Spleen (tissue), 11 donors: ENCODE results near the gene NSG1. TPM values are rescaled to one million over a fixed set of nuclear protein-coding genes. Genes with fewer than 3 reads are reported as not detected.

ENCODE experiments used
- DNase-seq: peaks from one replicate; pipeline ENCODE4 v3.0.0-alpha.2; 2020
- H3K27ac ChIP-seq, 8 donors: fragments of 200-600 bp; sonication (generic) in 7 of 8; 1 replicate in 4 of 8; 2 replicates in 4 of 8; pipeline versions ENCODE4 v1.5.0 to v1.8.0; 2016 to 2021; ENCODE audit warnings: inconsistent platforms in 4 of 8, mild to moderate bottlenecking in 4 of 8, moderate library complexity in 1 of 8
- H3K27me3 ChIP-seq, 7 donors: fragments of 200-600 bp; sonication (generic) in 6 of 7; replicated peaks in 1 of 7; 1 replicate in 4 of 7; 2 replicates in 3 of 7; pipeline versions ENCODE4 v1.5.0 to v1.8.0; 2016 to 2021; ENCODE audit warnings: inconsistent platforms in 3 of 7, mild to moderate bottlenecking in 1 of 7
- H3K36me3 ChIP-seq, 6 donors: fragments of 200-600 bp; sonication (generic) in 5 of 6; 1 replicate in 4 of 6; 2 replicates in 2 of 6; pipeline versions ENCODE4 v1.5.0 to v1.8.0; 2016 to 2021; ENCODE audit warnings: inconsistent platforms in 2 of 6
- H3K4me1 ChIP-seq, 6 donors: fragments of 200-600 bp; sonication (generic) in 5 of 6; 1 replicate in 3 of 6; 2 replicates in 3 of 6; pipeline versions ENCODE4 v1.5.0 to v1.8.0; 2016 to 2021; ENCODE audit warnings: inconsistent platforms in 3 of 6
- H3K4me3 ChIP-seq, 8 donors: fragments of 200-600 bp; sonication (generic) in 7 of 8; 1 replicate in 4 of 8; 2 replicates in 4 of 8; pipeline versions ENCODE4 v1.5.0 to v1.8.0; 2016 to 2021; ENCODE audit warnings: inconsistent platforms in 4 of 8, mild to moderate bottlenecking in 4 of 8, moderate library complexity in 2 of 8
- H3K9me3 ChIP-seq, 8 donors: fragments of 200-600 bp; sonication (generic) in 7 of 8; 1 replicate in 4 of 8; 2 replicates in 4 of 8; pipeline versions ENCODE4 v1.5.0 to v1.8.0; 2016 to 2021; ENCODE audit warnings: inconsistent platforms in 4 of 8
- CTCF ChIP-seq, 11 experiments: fragments of 200-600 bp in 7 of 11; fragments of 450-650 bp in 4 of 11; sonication (generic) in 4 of 11; IDR thresholded peaks in 8 of 11; conservative IDR thresholded peaks in 3 of 11; 1 replicate in 7 of 11; 2 replicates in 4 of 11; pipeline versions ENCODE4 v1.4.0 to v1.8.0; 2016 to 2021; ENCODE audit warnings: antibody characterized with exemption in 11 of 11, inconsistent platforms in 4 of 11, mild to moderate bottlenecking in 1 of 11
- POLR2A ChIP-seq, 3 donors: fragments of 450-650 bp; IDR thresholded peaks; one replicate each; pipeline ENCODE4 v1.5.1; 2017; ENCODE audit warnings: antibody characterized with exemption in 3 of 3, mild to moderate bottlenecking in 1 of 3
- POLR2AphosphoS5 ChIP-seq, 3 donors: sonication (generic); formaldehyde crosslinking; IDR thresholded peaks; one replicate each; pipeline ENCODE4 v1.5.1; 2017; ENCODE audit warnings: antibody characterized with exemption in 3 of 3
- WGBS, 5 donors: extraction: QIAGEN DNeasy Blood & Tissue Kit in 3 of 5; methylation state at CpG; one replicate each; pipeline versions ENCODE4 v1.1.5 to v1.1.7; 2013 to 2018; 5-methylcytosine and 5-hydroxymethylcytosine counted together
- intact Hi-C: fragments of 100-400 bp; cut with DNase I; formaldehyde crosslinking; loops from one replicate; pipeline ENCODE4 v1.15.0; 2023; ENCODE audit warnings: low total_unique reads
- polyA plus RNA-seq, 3 donors: library from polyadenylated mRNA; stranded (reverse); fragments of 200-250 nt; gene quantifications; one replicate each; pipeline ENCODE4 v1.2.1, GENCODE V29; 2013
- total RNA-seq, 7 donors: library from RNA; depleted of rRNA in 3 of 7; stranded (reverse); fragments of >200 nt in 3 of 7; fragmentation: NEBNext Ultra II Directional in 4 of 7; extraction: Animal tissue kit (Norgen Biotek cat#: 25700) in 4 of 7; gene quantifications; one replicate each; pipeline versions ENCODE4 v1.1.0 to v1.2.1, GENCODE V29; 2016 to 2021
- donor health status: healthy with polysubstance abuse.
- donor health status: DM: no; HTN: no; CAD: no; lungs with moderate emphysema.
- donor health status: DM: no; HTN: no; CAD: no.
- donor health status: Bipolar disorder and iron deficiency.
- donor health status: healthy.
- donor health status: DM: no; HTN: no; CAD: no.
- donor health status: DM: yes; HTN: yes; CAD: no.

The NSG1 gene
- total and polyA plus RNA-seq, 10 donors, result 0.22 to 4.1 (median 1.4) TPM

- Histone ChIP-seq H3K36me3 (no peaks in the 10 kb centered on the region), H3K27ac (no peak overlapping the region), H3K4me3 (peak overlapping the region in 7 of 8 donors; percentile 35 to 72 (median 45)), H3K4me1 (peaks cover 20 to 38% (median 28%) of the 10 kb centered on the region in 6 donors), H3K27me3 (peaks cover 11 to 98% (median 57%) of the 10 kb centered on the region in 7 donors), H3K9me3 (no peaks in the 10 kb centered on the region)
- intact Hi-C loops, result no loop called here
- 3 to 9% (median 3%) methylated on average over 12 to 62 of the region's 62 CpGs for WGBS, 5 donors
- DNase-seq, result no peak
- TF ChIP-seq CTCF (IDR thresholded peaks at IDR 0.05 in 8 of 11, conservative IDR thresholded peaks at IDR 0.05 in 3 of 11) (no peak), POLR2A (IDR thresholded peaks at IDR 0.05) (no peak), POLR2AphosphoS5 (IDR thresholded peaks at IDR 0.05) (no peak)
Observed at GRCh38 chr4:4387531-4388310, 819 bp downstream of the NSG1 start.

- TF ChIP-seq POLR2AphosphoS5 (IDR thresholded peaks at IDR 0.05) (no peak), CTCF (IDR thresholded peaks at IDR 0.05 in 8 of 11, conservative IDR thresholded peaks at IDR 0.05 in 3 of 11) (no peak), POLR2A (IDR thresholded peaks at IDR 0.05) (no peak)
- H3K4me3 ChIP-seq, result peak overlapping the region in 4 of 8 donors; percentile 35 to 72 (median 48)
- no peaks in the 10 kb centered on the region for H3K9me3 ChIP-seq
- intact Hi-C loops, result no loop called here
- 15 to 29% (median 17%) methylated on average over 8 of the region's 8 CpGs for WGBS, 5 donors
- H3K27ac ChIP-seq, result no peak overlapping the region
- DNase-seq, result no peak
- H3K4me1 ChIP-seq, result peaks cover 20 to 38% (median 28%) of the 10 kb centered on the region in 6 donors
- peaks cover 11 to 98% (median 57%) of the 10 kb centered on the region in 7 donors for H3K27me3 ChIP-seq
- H3K36me3 ChIP-seq, result no peaks in the 10 kb centered on the region
Observed at GRCh38 chr4:4388311-4388790, 1.4 kb downstream of the NSG1 start.

- peaks cover 20 to 38% (median 28%) of the 10 kb centered on the region in 6 donors for H3K4me1 ChIP-seq
- no peaks in the 10 kb centered on the region for H3K36me3 ChIP-seq
- DNase-seq, result no peak
- TF ChIP-seq POLR2AphosphoS5 (IDR thresholded peaks at IDR 0.05) (no peak), POLR2A (IDR thresholded peaks at IDR 0.05) (no peak), CTCF (IDR thresholded peaks at IDR 0.05 in 8 of 11, conservative IDR thresholded peaks at IDR 0.05 in 3 of 11) (no peak)
- H3K27me3 ChIP-seq, result peaks cover 11 to 98% (median 57%) of the 10 kb centered on the region in 7 donors
- no peaks in the 10 kb centered on the region for H3K9me3 ChIP-seq
- peak overlapping the region in 2 of 8 donors; percentile 35 to 72 for H3K4me3 ChIP-seq
- intact Hi-C loops, result no loop called here
- 70 to 78% (median 73%) methylated on average over 15 to 18 of the region's 18 CpGs for WGBS, 5 donors
- H3K27ac ChIP-seq, result no peak overlapping the region
Observed at GRCh38 chr4:4388836-4389575, 2.1 kb downstream of the NSG1 start.

GRCh38 chr4:4390046-4390445, 3.1 kb downstream of the NSG1 start:
- WGBS, 5 donors, result 69 to 81% (median 70%) methylated on average over 7 of the region's 7 CpGs

More at GRCh38 chr4:4390046-4390445, 3.1 kb downstream of the NSG1 start:
- Histone ChIP-seq H3K9me3 (no peaks in the 10 kb centered on the region), H3K4me3 (no peak overlapping the region), H3K27ac (no peak overlapping the region), H3K4me1 (peaks cover 20 to 38% (median 28%) of the 10 kb centered on the region in 6 donors), H3K27me3 (peaks cover 11 to 98% (median 48%) of the 10 kb centered on the region in 7 donors), H3K36me3 (no peaks in the 10 kb centered on the region)
- no peak for TF ChIP-seq CTCF (IDR thresholded peaks at IDR 0.05 in 8 of 11, conservative IDR thresholded peaks at IDR 0.05 in 3 of 11)
- no peak for TF ChIP-seq POLR2AphosphoS5 (IDR thresholded peaks at IDR 0.05)
- TF ChIP-seq POLR2A (IDR thresholded peaks at IDR 0.05), result no peak
- DNase-seq, result no peak
- intact Hi-C loops, result no loop called here
